ENCODE results near the gene MON2. TPM values are rescaled to one million over a fixed set of nuclear protein-coding genes. Genes with fewer than 3 reads are reported as not detected.

The MON2 gene
- total RNA-seq, 1 experiment from 2014 or later, result 30.1 TPM

DNA sequence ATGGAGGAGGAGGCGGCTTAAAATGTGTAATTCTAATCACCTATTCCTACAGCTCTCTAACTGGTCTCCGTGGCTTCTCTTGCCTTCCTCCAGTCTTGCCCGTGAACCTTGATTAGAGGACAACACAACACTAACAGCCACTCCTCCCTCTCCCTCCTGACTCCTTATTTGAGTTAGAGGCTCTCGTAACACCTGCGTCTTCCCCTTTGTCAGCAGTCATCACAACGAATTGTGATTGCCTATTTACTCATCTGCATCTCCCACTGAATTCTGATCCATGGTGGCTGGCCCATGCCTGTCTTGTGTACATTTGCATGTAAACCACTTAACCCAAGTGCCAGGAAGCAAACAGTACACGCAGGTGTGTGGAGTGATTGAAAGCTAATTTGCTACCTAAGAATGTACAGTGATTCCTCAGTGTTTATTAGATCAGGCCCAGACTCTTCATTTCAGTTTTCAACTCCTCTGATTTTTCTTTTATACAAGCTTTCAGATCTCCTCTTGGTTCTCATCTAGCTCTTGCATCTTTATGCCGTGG, 154.5 kb downstream of the MON2 start:
- ATAC-seq (no peak), DNase-seq (ENCODE audit: low read depth, low spot score) (no peak)
- TF ChIP-seq TCF7L2 (IDR thresholded peaks at IDR 0.05; ENCODE audit: low read depth, low read length) (no peak), POLR2AphosphoS5 (IDR thresholded peaks at IDR 0.05; ENCODE audit: low read depth, low read length) (no peak), SIN3A (IDR thresholded peaks at IDR 0.05; ENCODE audit: borderline replicate concordance, insufficient read depth, low read depth, low read length) (no peak)
- TF ChIP-seq, protein P1, sequence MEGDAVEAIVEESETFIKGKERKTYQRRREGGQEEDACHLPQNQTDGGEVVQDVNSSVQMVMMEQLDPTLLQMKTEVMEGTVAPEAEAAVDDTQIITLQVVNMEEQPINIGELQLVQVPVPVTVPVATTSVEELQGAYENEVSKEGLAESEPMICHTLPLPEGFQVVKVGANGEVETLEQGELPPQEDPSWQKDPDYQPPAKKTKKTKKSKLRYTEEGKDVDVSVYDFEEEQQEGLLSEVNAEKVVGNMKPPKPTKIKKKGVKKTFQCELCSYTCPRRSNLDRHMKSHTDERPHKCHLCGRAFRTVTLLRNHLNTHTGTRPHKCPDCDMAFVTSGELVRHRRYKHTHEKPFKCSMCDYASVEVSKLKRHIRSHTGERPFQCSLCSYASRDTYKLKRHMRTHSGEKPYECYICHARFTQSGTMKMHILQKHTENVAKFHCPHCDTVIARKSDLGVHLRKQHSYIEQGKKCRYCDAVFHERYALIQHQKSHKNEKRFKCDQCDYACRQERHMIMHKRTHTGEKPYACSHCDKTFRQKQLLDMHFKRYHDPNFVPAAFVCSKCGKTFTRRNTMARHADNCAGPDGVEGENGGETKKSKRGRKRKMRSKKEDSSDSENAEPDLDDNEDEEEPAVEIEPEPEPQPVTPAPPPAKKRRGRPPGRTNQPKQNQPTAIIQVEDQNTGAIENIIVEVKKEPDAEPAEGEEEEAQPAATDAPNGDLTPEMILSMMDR (IDR thresholded peaks at IDR 0.05), result no peak
- TF ChIP-seq, protein P2, sequence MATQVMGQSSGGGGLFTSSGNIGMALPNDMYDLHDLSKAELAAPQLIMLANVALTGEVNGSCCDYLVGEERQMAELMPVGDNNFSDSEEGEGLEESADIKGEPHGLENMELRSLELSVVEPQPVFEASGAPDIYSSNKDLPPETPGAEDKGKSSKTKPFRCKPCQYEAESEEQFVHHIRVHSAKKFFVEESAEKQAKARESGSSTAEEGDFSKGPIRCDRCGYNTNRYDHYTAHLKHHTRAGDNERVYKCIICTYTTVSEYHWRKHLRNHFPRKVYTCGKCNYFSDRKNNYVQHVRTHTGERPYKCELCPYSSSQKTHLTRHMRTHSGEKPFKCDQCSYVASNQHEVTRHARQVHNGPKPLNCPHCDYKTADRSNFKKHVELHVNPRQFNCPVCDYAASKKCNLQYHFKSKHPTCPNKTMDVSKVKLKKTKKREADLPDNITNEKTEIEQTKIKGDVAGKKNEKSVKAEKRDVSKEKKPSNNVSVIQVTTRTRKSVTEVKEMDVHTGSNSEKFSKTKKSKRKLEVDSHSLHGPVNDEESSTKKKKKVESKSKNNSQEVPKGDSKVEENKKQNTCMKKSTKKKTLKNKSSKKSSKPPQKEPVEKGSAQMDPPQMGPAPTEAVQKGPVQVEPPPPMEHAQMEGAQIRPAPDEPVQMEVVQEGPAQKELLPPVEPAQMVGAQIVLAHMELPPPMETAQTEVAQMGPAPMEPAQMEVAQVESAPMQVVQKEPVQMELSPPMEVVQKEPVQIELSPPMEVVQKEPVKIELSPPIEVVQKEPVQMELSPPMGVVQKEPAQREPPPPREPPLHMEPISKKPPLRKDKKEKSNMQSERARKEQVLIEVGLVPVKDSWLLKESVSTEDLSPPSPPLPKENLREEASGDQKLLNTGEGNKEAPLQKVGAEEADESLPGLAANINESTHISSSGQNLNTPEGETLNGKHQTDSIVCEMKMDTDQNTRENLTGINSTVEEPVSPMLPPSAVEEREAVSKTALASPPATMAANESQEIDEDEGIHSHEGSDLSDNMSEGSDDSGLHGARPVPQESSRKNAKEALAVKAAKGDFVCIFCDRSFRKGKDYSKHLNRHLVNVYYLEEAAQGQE (IDR thresholded peaks at IDR 0.05; ENCODE audit: insufficient read depth in 1 of 2, low read depth in 2 of 2, low read length in 1 of 2), result no peak
- Histone ChIP-seq H3K27me3 (ENCODE audit: control insufficient read depth, insufficient read depth, low read length) (no peaks in the 10 kb centered on the region), H3K36me3 (ENCODE audit: control insufficient read depth, insufficient read depth, low read length) (no peaks in the 10 kb centered on the region), H3K4me1 (ENCODE audit: control insufficient read depth, insufficient read depth, low read length) (no peaks in the 10 kb centered on the region), H3K27ac (ENCODE audit: low read length) (no peak overlapping the region), H3K4me3 (ENCODE audit: low read depth in 2 of 2, low read length in 2 of 2) (no peak overlapping the region), H3K9me3 (ENCODE audit: control insufficient read depth, insufficient read depth, low read depth, low read length) (no peaks in the 10 kb centered on the region)
- ChIA-PET CTCF (no interaction called here), POLR2A (no interaction called here)
- in situ Hi-C loops (cut with HindIII; ENCODE audit: low pct_unique_long_range_greater_than_20kb, low sequenced_read_pairs) (loop anchor here (25.0 kb wide), 1 partner anchor 166 kb away; no protein-coding TSS in a partner anchor), intact Hi-C loops (cut with micrococcal nuclease; ENCODE audit: unreplicated experiment) (no loop called here)
- BruUV-seq (replicated peaks), result no TSS peak

DNA sequence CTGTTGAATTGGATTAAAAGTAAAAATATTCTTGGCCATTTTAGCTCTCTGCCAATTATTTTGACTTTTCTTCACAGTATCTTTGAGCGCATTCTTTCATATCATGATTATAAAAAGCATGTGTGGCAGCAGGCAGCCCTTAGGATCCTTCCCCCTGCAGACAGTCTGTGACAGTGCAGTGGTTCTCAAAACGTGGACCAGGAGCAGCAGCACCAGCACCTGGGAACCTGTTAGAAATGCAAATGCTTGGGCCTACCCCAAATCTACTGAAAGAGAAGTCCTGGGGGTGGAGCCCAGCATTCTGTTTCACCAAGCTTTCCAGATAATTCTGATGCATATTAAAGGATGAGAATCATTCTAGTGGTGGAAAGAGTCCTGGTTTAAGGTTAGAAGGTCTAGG, 155.6 kb downstream of the MON2 start:
- no peak for TF ChIP-seq TCF7L2 (IDR thresholded peaks at IDR 0.05; ENCODE audit: low read depth, low read length)
- intact Hi-C loops (cut with micrococcal nuclease; ENCODE audit: unreplicated experiment), result no loop called here
- POLR2A ChIA-PET, result interaction anchor here (0.6 kb wide), 1 partner anchor 147 kb away, joined by 4 read pairs; no protein-coding TSS in a partner anchor
- in situ Hi-C loops (cut with HindIII; ENCODE audit: low pct_unique_long_range_greater_than_20kb, low sequenced_read_pairs), result loop anchor here (25.0 kb wide), 1 partner anchor 165 kb away; no protein-coding TSS in a partner anchor
- CTCF ChIA-PET, result no interaction called here
- Histone ChIP-seq H3K27ac (ENCODE audit: low read length) (no peak overlapping the region), H3K9me3 (ENCODE audit: control insufficient read depth, insufficient read depth, low read depth, low read length) (no peaks in the 10 kb centered on the region), H3K27me3 (ENCODE audit: control insufficient read depth, insufficient read depth, low read length) (no peaks in the 10 kb centered on the region), H3K4me3 (ENCODE audit: low read depth in 2 of 2, low read length in 2 of 2) (no peak overlapping the region), H3K36me3 (ENCODE audit: control insufficient read depth, insufficient read depth, low read length) (no peaks in the 10 kb centered on the region), H3K4me1 (ENCODE audit: control insufficient read depth, insufficient read depth, low read length) (no peaks in the 10 kb centered on the region)
- no TSS peak for BruUV-seq (replicated peaks)
- no peak for ATAC-seq
- DNase-seq (ENCODE audit: low read depth, low spot score), result no peak

DNA sequence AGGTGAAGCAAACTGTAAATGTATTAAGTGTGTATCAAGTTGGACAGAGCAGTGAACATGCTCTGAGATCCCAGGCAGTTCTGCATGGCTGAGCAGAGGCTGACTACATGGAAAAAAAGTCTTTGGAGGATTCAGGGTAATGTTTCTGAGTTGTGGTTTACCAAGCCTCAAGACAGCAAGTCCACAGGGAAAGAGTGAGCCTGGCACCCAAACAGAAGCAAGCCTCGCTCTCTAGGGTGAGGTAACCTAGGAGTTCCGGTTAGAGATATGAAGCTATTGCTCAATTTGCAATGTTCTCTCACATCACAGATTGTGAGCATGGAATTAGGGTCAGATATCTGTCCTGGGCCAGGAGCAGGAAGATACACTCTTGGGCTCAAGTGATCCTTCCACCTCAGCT, 158.6 kb downstream of the MON2 start:
- Histone ChIP-seq H3K27ac (ENCODE audit: low read length) (no peak overlapping the region), H3K4me3 (ENCODE audit: low read depth in 2 of 2, low read length in 2 of 2) (no peak overlapping the region), H3K27me3 (ENCODE audit: control insufficient read depth, insufficient read depth, low read length) (no peaks in the 10 kb centered on the region), H3K9me3 (ENCODE audit: control insufficient read depth, insufficient read depth, low read depth, low read length) (no peaks in the 10 kb centered on the region), H3K4me1 (ENCODE audit: control insufficient read depth, insufficient read depth, low read length) (no peaks in the 10 kb centered on the region), H3K36me3 (ENCODE audit: control insufficient read depth, insufficient read depth, low read length) (no peaks in the 10 kb centered on the region)
- no TSS peak for BruUV-seq (replicated peaks)
- in situ Hi-C loops (cut with HindIII; ENCODE audit: low pct_unique_long_range_greater_than_20kb, low sequenced_read_pairs), result no loop called here
- no peak for ATAC-seq
- POLR2A ChIA-PET, result no interaction called here
- intact Hi-C loops (cut with micrococcal nuclease; ENCODE audit: unreplicated experiment), result no loop called here
- no peak for TF ChIP-seq TCF7L2 (IDR thresholded peaks at IDR 0.05; ENCODE audit: low read depth, low read length)
- TF ChIP-seq, protein P2 (IDR thresholded peaks at IDR 0.05; ENCODE audit: insufficient read depth in 1 of 2, low read depth in 2 of 2, low read length in 1 of 2), result no peak
- CTCF ChIA-PET, result no interaction called here
- no peak for DNase-seq (ENCODE audit: low read depth, low spot score)
